Uterus (tissue), 4 donors: ENCODE results near the gene SERPINE2. TPM values are rescaled to one million over a fixed set of nuclear protein-coding genes. Genes with fewer than 3 reads are reported as not detected.

ENCODE experiments used
- DNase-seq, 2 donors: peaks; one replicate each; pipeline ENCODE4 v3.0.0-alpha.2; 2019 to 2020
- H3K27ac ChIP-seq, 2 donors: fragments of 200-600 bp; sonication (generic); 1 replicate in 1 of 2; 2 replicates in 1 of 2; pipeline ENCODE4 v1.5.1; 2016 to 2018
- H3K27me3 ChIP-seq, 2 donors: fragments of 200-600 bp; sonication (generic); one replicate each; pipeline ENCODE4 v1.5.1; 2018 to 2019; ENCODE audit warnings: control low read depth in 1 of 2
- H3K36me3 ChIP-seq, 2 donors: fragments of 200-600 bp; sonication (generic); one replicate each; pipeline ENCODE4 v1.5.1; 2019; ENCODE audit warnings: control low read depth in 1 of 2
- H3K4me1 ChIP-seq, 2 donors: fragments of 200-600 bp; sonication (generic); one replicate each; pipeline ENCODE4 v1.5.1; 2018 to 2019; ENCODE audit warnings: control low read depth in 1 of 2
- H3K4me3 ChIP-seq, 2 donors: fragments of 200-600 bp; sonication (generic); 1 replicate in 1 of 2; 2 replicates in 1 of 2; pipeline ENCODE4 v1.5.1; 2018 to 2019; ENCODE audit warnings: mild to moderate bottlenecking in 1 of 2
- H3K9me3 ChIP-seq, 2 donors: fragments of 200-600 bp; sonication (generic); one replicate each; pipeline ENCODE4 v1.5.1; 2019; ENCODE audit warnings: control low read depth in 1 of 2
- POLR2A ChIP-seq, 2 donors: fragments of 450-650 bp; IDR thresholded peaks; one replicate each; pipeline ENCODE4 v1.6.1; 2016; ENCODE audit warnings: antibody characterized with exemption in 2 of 2, mild to moderate bottlenecking in 1 of 2, moderate library complexity in 1 of 2
- intact Hi-C: fragments of 100-400 bp; cut with DNase I; formaldehyde crosslinking; loops from one replicate; pipeline ENCODE4 v1.15.1; 2023; ENCODE audit warnings: low total_unique reads
- total RNA-seq, 4 donors: library from RNA; depleted of rRNA in 3 of 4; stranded (reverse); fragments of >200 nt in 3 of 4; gene quantifications; one replicate each; pipeline versions ENCODE4 v1.1.0 to v1.2.4, GENCODE V29; 2014 to 2023
- TF ChIP-seq, protein P1 (sequence below), 4 experiments: fragments of 200-600 bp in 2 of 4; fragments of 450-650 bp in 2 of 4; sonication (generic) in 2 of 4; IDR thresholded peaks; one replicate each; pipeline ENCODE4 v1.5.1; 2016 to 2019; ENCODE audit warnings: antibody characterized with exemption in 4 of 4, mild to moderate bottlenecking in 2 of 4, moderate library complexity in 1 of 4
- donor health status: DM: yes; HTN: yes; CAD: no.

The SERPINE2 gene
- total RNA-seq, 4 donors from 2014 or later, result 0.26 to 62.1 (median 6.7) TPM

DNA sequence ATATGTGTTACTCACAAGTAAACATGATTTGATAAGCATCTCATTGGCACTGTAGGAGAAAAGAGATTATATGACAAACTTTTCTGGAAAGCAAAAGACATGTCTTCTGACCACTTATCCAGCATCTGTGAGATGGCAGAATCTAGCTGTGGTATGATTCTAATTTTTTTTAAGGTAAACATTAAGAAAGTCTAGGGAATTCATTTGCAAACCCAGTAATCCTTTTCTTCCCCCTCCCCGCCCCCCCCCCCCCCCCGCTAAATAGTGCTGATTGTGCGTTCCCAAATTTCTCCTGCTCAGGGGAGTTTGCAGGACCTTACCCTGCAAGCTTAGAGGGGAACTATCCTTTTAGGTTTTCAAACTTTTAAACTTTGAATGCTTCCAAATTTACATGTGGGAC, 69.8 kb downstream of the SERPINE2 start:
- no peaks in the 10 kb centered on the region for H3K9me3 ChIP-seq
- no peaks in the 10 kb centered on the region for H3K36me3 ChIP-seq
- TF ChIP-seq POLR2A (IDR thresholded peaks at IDR 0.05), result no peak
- TF ChIP-seq, protein P1, sequence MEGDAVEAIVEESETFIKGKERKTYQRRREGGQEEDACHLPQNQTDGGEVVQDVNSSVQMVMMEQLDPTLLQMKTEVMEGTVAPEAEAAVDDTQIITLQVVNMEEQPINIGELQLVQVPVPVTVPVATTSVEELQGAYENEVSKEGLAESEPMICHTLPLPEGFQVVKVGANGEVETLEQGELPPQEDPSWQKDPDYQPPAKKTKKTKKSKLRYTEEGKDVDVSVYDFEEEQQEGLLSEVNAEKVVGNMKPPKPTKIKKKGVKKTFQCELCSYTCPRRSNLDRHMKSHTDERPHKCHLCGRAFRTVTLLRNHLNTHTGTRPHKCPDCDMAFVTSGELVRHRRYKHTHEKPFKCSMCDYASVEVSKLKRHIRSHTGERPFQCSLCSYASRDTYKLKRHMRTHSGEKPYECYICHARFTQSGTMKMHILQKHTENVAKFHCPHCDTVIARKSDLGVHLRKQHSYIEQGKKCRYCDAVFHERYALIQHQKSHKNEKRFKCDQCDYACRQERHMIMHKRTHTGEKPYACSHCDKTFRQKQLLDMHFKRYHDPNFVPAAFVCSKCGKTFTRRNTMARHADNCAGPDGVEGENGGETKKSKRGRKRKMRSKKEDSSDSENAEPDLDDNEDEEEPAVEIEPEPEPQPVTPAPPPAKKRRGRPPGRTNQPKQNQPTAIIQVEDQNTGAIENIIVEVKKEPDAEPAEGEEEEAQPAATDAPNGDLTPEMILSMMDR (IDR thresholded peaks at IDR 0.05), result no peak
- intact Hi-C loops, result no loop called here
- no peak overlapping the region for H3K4me3 ChIP-seq
- no peaks in the 10 kb centered on the region for H3K4me1 ChIP-seq
- no peak for DNase-seq
- H3K27me3 ChIP-seq, result no peaks in the 10 kb centered on the region
- no peak overlapping the region for H3K27ac ChIP-seq

DNA sequence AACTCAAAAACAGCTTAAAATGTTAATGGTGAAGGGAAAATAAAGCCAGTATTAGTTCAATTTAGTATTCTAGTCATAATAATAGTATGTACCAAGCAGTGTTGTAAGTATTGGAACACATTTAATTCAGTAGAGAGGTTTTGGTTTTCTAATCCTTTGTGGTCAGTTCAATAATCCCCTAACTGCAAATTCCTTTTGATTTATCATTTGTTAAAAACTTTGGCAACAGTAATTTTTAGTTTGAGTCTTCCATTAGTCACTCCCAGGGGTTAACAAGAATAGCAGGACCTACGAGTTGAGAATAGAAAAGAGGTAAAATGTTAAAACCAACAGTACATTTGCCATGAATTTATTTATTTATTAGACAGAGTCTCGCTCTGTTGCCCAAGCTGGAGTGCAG, 71.1 kb downstream of the SERPINE2 start:
- Histone ChIP-seq H3K27me3 (no peaks in the 10 kb centered on the region), H3K4me1 (peaks cover 0 to 3% of the 10 kb centered on the region in 2 donors), H3K36me3 (no peaks in the 10 kb centered on the region), H3K4me3 (no peak overlapping the region), H3K9me3 (no peaks in the 10 kb centered on the region), H3K27ac (no peak overlapping the region)
- no peak for TF ChIP-seq POLR2A (IDR thresholded peaks at IDR 0.05)
- TF ChIP-seq, protein P1 (IDR thresholded peaks at IDR 0.05), result no peak
- intact Hi-C loops, result no loop called here
- no peak for DNase-seq

- no peak overlapping the region for H3K4me3 ChIP-seq
- H3K4me1 ChIP-seq, result peaks cover 5 to 12% of the 10 kb centered on the region in 2 donors
- intact Hi-C loops, result no loop called here
- H3K9me3 ChIP-seq, result no peaks in the 10 kb centered on the region
- DNase-seq, result no peak
- TF ChIP-seq POLR2A (IDR thresholded peaks at IDR 0.05), result no peak
- TF ChIP-seq, protein P1 (IDR thresholded peaks at IDR 0.05), result no peak
- no peaks in the 10 kb centered on the region for H3K27me3 ChIP-seq
- H3K27ac ChIP-seq, result peak overlapping the region in 1 of 2 donors; percentile 10
- no peaks in the 10 kb centered on the region for H3K36me3 ChIP-seq
These were observed 79.4 kb downstream of the SERPINE2 start for GRCh38 chr2:223959688-223960087.

DNA sequence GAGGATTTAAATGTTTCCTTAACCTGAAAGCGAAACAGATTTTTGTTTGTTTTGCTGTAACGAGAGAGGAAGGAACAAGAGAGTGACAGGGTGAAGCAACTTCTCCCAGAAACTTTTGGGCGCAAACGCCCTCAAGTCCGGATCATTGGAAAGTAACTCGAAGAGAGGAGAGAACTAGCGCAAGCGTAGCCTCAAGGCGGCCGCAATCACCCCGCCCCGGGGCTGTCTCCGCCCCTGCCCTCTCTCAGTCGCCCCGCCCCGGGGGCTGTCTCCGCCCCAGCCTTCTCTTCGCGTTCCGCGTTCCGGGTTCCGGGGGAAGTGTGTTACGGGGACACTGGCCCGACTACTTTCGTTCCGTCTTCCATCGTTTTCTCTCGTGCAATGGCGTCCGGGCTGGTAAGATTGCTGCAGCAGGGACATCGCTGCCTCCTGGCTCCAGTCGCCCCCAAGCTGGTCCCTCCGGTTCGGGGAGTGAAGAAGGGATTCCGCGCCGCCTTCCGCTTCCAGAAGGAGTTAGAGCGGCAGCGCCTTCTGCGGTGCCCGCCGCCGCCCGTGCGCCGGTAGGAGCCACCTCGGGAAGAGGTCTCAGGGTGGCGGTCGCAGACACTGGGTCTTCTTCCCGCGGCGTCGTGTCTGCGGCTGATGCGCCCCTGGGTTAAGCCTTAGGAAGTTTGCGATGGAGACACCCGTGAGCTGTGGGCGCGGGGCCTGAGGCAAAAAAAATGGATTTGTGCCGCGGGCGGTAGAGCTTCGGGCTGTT, 81.8 kb downstream of the SERPINE2 start, which contains the start of gene MRPL44:
Gene MRPL44, plus strand, starts transcription at position 372 of the 760 bp plus-strand sequence. Its CDS starts 10 bp downstream, at position 382.
- no peaks in the 10 kb centered on the region for H3K9me3 ChIP-seq
- intact Hi-C loops, result no loop called here
- H3K4me1 ChIP-seq, result peaks cover 4 to 5% of the 10 kb centered on the region in 2 donors

GRCh38 chr2:223956300-223956699, 82.8 kb downstream of the SERPINE2 start:
- Histone ChIP-seq H3K9me3 (no peaks in the 10 kb centered on the region), H3K27ac (peak overlapping the region; percentile 86 to 95), H3K4me1 (peaks cover 4 to 5% of the 10 kb centered on the region in 2 donors), H3K27me3 (no peaks in the 10 kb centered on the region), H3K4me3 (peak overlapping the region in 1 of 2 donors; percentile 98), H3K36me3 (no peaks in the 10 kb centered on the region)
- intact Hi-C loops, result no loop called here
- DNase-seq, result no peak
- TF ChIP-seq, protein P1 (IDR thresholded peaks at IDR 0.05), result no peak
- no peak for TF ChIP-seq POLR2A (IDR thresholded peaks at IDR 0.05)

More for the DNA sequence above, 81.8 kb downstream of the SERPINE2 start, which contains the start of gene MRPL44:
- DNase-seq, result peak; percentile 96 to 98
- Histone ChIP-seq H3K27me3 (no peaks in the 10 kb centered on the region), H3K36me3 (no peaks in the 10 kb centered on the region), H3K4me3 (peak within 1 kb of the TSS; percentile 91 to 98), H3K27ac (peak within 1 kb of the TSS; percentile 86 to 95)
- TF ChIP-seq POLR2A (IDR thresholded peaks at IDR 0.05), result peak; percentile 64 to 76
- TF ChIP-seq, protein P1 (IDR thresholded peaks at IDR 0.05), result peak; percentile 3 to 36 (median 20)
